Prostate gland (tissue), 2 donors: Measurements from ENCODE around the gene RPTOR. TPM values are rescaled to one million over a fixed set of nuclear protein-coding genes. Genes with fewer than 3 reads are reported as not detected.
"Not testable (repeated sequence)": the region's sequence is repeated elsewhere in the genome, so short reads cannot be mapped to it uniquely, and the experiment has no call there.

Source experiments
- DNase-seq: peaks from one replicate; pipeline ENCODE4 v3.0.0-alpha.2; 2019; ENCODE audit warnings: low spot score
- H3K27ac ChIP-seq, 2 donors: fragments of 200-600 bp; sonication (generic); 2 replicates each; pipeline ENCODE4 v1.5.1; 2017 to 2019
- H3K27me3 ChIP-seq: fragments of 200-600 bp; sonication (generic); replicated peaks from 2 replicates; pipeline ENCODE4 v1.5.1; 2019; ENCODE audit not compliant: insufficient read depth
- H3K36me3 ChIP-seq, 2 donors: fragments of 200-600 bp; sonication (generic); 1 replicate in 1 of 2; 2 replicates in 1 of 2; pipeline versions ENCODE4 v1.5.1 to v1.8.1; 2017 to 2019
- H3K4me1 ChIP-seq: fragments of 200-600 bp; sonication (generic); replicated peaks from 2 replicates; pipeline ENCODE4 v1.5.1; 2019
- H3K4me3 ChIP-seq, 2 donors: fragments of 200-600 bp; sonication (generic); 2 replicates each; pipeline ENCODE4 v1.5.1; 2017 to 2019
- H3K9me3 ChIP-seq: fragments of 200-600 bp; sonication (generic); 2 replicates; pipeline ENCODE4 v1.5.1; 2017
- CTCF ChIP-seq, 4 experiments: fragments of 200-600 bp in 2 of 4; fragments of 450-650 bp in 2 of 4; sonication (generic) in 2 of 4; IDR thresholded peaks; 1 replicate in 3 of 4; 2 replicates in 1 of 4; pipeline ENCODE4 v1.5.1; 2016 to 2019; ENCODE audit warnings: antibody characterized with exemption in 4 of 4, mild to moderate bottlenecking in 2 of 4, moderate library complexity in 2 of 4
- POLR2A ChIP-seq: fragments of 450-650 bp; IDR thresholded peaks from one replicate; pipeline ENCODE4 v1.6.1; 2016; ENCODE audit warnings: antibody characterized with exemption, mild to moderate bottlenecking
- POLR2AphosphoS5 ChIP-seq: sonication (generic); formaldehyde crosslinking; IDR thresholded peaks from one replicate; pipeline ENCODE4 v1.6.1; 2017; ENCODE audit warnings: antibody characterized with exemption
- WGBS: methylation state at CpG from one replicate; pipeline ENCODE4 v1.1.5; 2018; 5-methylcytosine and 5-hydroxymethylcytosine counted together
- intact Hi-C: fragments of 100-400 bp; cut with DNase I; formaldehyde crosslinking; loops from one replicate; pipeline ENCODE4 v1.14.2; 2022
- total RNA-seq, 2 donors: library from RNA; depleted of rRNA; stranded (reverse); fragments of >200 nt; gene quantifications; one replicate each; pipeline ENCODE4 v1.1.0, GENCODE V29; 2016

RPTOR gene
- total RNA-seq, 2 donors from 2014 or later: 30.3 to 62.5 TPM

DNA sequence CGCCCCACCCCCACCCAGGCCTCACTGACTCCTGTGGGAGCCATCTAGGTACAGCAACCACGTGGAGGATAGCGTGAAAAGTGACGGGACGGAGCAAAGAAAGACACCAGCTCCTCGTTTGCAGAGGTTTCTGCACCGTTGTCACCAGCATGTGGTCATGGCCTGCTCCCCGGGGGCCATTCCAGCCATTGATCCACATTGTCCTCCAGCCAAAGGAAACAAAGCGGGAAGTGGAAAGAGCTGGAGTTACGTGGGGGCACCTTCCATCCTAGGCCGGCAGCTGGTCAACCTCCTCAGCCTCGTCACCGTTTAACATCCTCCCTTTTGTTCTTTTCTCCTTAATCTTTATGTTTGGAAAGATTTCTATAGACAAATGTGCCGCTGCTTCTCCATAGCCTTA lies 153.7 kb downstream of the RPTOR start:
- H3K4me3 ChIP-seq: no peak overlapping the region
- no peaks in the 10 kb centered on the region for H3K4me1 ChIP-seq
- 78% methylated on average over 14 of the region's 14 CpGs for WGBS
- H3K36me3 ChIP-seq: no peaks in the 10 kb centered on the region
- TF ChIP-seq POLR2AphosphoS5: no peak
- TF ChIP-seq CTCF (IDR thresholded peaks at IDR 0.05): no peak
- TF ChIP-seq POLR2A: no peak
- intact Hi-C loops: no loop called here
- H3K27ac ChIP-seq: no peak overlapping the region
- H3K27me3 ChIP-seq: no peaks in the 10 kb centered on the region
- H3K9me3 ChIP-seq: no peaks in the 10 kb centered on the region
- DNase-seq: no peak

DNA sequence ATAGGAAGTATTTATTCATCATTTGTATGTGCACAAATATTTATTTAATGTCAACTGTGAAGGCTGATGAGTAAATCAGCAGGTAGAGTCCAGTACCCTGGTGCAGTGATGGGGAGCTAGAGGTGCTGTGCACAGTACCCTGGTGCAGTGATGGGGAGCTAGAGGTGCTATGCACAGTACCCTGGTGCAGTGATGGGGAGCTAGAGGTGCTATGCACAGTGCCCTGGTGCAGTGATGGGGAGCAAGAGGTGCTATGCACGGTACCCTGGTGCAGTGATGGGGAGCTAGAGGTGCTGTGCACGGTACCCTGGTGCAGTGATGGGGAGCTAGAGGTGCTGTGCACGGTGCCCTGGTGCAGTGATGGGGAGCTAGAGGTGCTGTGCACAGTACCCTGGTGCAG lies 154.6 kb downstream of the RPTOR start:
- H3K9me3 ChIP-seq, DNase-seq, H3K36me3 ChIP-seq, H3K4me3 ChIP-seq, H3K27ac ChIP-seq, H3K4me1 ChIP-seq, intact Hi-C loops, H3K27me3 ChIP-seq: not testable (repeated sequence)
- 79% methylated on average over 3 of the region's 3 CpGs for WGBS

DNA sequence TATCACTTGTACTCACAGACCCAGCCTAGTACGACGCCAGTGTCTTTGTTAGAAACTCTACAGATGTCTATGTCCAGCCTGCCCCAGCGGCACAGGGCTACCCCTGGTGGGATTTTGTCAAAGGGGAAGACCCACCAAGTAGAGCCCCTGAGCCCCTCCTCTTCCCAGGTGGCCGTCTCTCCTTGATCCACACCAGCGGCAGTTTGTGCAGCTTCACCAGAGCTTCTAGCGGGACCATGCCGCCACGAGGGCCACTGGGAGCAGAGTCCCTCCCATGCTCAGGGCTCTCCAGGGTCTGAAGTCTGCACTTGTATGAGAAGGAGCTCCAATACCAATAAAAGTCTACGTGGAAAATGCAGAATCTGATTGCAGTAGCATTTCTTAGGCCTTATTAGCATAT lies 157.1 kb downstream of the RPTOR start:
- Histone ChIP-seq H3K4me1 (no peaks in the 10 kb centered on the region), H3K36me3 (no peaks in the 10 kb centered on the region), H3K27me3 (no peaks in the 10 kb centered on the region), H3K27ac (no peak overlapping the region), H3K4me3 (no peak overlapping the region), H3K9me3 (no peaks in the 10 kb centered on the region)
- no peak for DNase-seq
- intact Hi-C loops: no loop called here
- no peak for TF ChIP-seq POLR2A
- TF ChIP-seq POLR2AphosphoS5: no peak
- no peak for TF ChIP-seq CTCF (IDR thresholded peaks at IDR 0.05)
- WGBS: 89% methylated on average over 9 of the region's 9 CpGs

DNA sequence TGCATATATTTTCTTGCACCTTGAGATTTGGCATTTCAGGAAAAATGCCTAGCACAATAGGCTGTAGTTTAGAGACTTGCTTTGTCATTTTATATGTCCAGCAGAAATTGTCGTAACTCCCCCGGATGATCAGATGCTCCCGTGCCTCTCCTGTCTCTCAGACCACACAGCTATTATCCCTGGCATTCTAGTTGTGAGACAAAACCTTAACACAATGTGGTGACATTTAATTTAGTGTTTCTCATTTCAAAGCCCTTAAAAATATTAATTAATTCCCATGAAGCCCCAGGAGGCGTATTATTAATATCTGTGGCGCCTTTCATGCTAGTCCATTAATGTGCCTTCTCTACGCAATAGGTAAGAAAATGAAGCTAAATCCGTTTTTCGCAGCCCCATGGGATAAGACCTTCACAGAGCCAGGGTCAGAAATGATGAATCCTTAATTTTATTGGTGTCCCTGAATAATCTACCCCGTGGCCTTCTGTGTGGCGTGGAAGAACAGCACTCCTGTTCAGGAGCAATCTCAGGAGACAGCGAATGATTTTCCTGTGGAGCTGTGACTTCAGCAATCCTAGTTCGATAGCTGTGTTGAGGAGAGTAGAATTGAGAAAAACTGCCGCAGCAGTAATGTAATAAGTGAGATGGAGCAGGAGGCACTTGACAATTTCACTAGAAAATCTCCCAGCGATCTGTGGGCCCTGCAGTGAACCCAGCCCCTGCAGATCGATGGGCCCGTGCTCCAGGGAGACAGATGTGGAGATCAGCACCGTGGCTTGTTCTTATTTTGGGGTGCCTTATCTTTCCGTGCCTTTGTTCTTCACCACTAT lies 157.9 kb downstream of the RPTOR start:
- no peaks in the 10 kb centered on the region for H3K27me3 ChIP-seq
- no peaks in the 10 kb centered on the region for H3K36me3 ChIP-seq
- H3K4me3 ChIP-seq: no peak overlapping the region
- 91% methylated on average over 18 of the region's 18 CpGs for WGBS
- no peaks in the 10 kb centered on the region for H3K4me1 ChIP-seq
- TF ChIP-seq POLR2AphosphoS5 (no peak), POLR2A (no peak), CTCF (IDR thresholded peaks at IDR 0.05) (no peak)
- DNase-seq: no peak
- H3K27ac ChIP-seq: no peak overlapping the region
- intact Hi-C loops: no loop called here
- no peaks in the 10 kb centered on the region for H3K9me3 ChIP-seq

GRCh38 chr17:80703142-80703478 lies 158.5 kb downstream of the RPTOR start:
- no peaks in the 10 kb centered on the region for H3K27me3 ChIP-seq
- no peaks in the 10 kb centered on the region for H3K4me1 ChIP-seq
- DNase-seq: no peak
- no peaks in the 10 kb centered on the region for H3K36me3 ChIP-seq
- no peak overlapping the region for H3K27ac ChIP-seq
- no peak overlapping the region for H3K4me3 ChIP-seq
- no peaks in the 10 kb centered on the region for H3K9me3 ChIP-seq
- no peak for TF ChIP-seq POLR2AphosphoS5
- TF ChIP-seq POLR2A: no peak
- TF ChIP-seq CTCF (IDR thresholded peaks at IDR 0.05): no peak
- intact Hi-C loops: no loop called here
- WGBS: 89% methylated on average over 9 of the region's 9 CpGs
